HL-60 (cell line): Measurements from ENCODE around the gene PLPPR5.

Experiments
- GABPA ChIP-seq: IDR thresholded peaks from 2 replicates; pipeline ENCODE4 v1.6.1; 2012; ENCODE audit warnings: low read depth
- POLR2AphosphoS5 ChIP-seq: IDR thresholded peaks from 2 replicates; pipeline ENCODE4 v1.6.1; 2012; ENCODE audit warnings: low read depth
- REST ChIP-seq: IDR thresholded peaks from 2 replicates; pipeline ENCODE4 v1.6.1; 2012; ENCODE audit warnings: low read depth; ENCODE audit not compliant: insufficient replicate concordance
- TF ChIP-seq, protein P1 (sequence below): IDR thresholded peaks from one replicate; pipeline ENCODE4 v1.5.1; 2011; ENCODE audit warnings: low read length, control low read depth, inconsistent platforms; ENCODE audit not compliant: insufficient read depth

GRCh38 chr1:98924977-98925376, 79.7 kb downstream of the PLPPR5 start:
- TF ChIP-seq, protein P1, sequence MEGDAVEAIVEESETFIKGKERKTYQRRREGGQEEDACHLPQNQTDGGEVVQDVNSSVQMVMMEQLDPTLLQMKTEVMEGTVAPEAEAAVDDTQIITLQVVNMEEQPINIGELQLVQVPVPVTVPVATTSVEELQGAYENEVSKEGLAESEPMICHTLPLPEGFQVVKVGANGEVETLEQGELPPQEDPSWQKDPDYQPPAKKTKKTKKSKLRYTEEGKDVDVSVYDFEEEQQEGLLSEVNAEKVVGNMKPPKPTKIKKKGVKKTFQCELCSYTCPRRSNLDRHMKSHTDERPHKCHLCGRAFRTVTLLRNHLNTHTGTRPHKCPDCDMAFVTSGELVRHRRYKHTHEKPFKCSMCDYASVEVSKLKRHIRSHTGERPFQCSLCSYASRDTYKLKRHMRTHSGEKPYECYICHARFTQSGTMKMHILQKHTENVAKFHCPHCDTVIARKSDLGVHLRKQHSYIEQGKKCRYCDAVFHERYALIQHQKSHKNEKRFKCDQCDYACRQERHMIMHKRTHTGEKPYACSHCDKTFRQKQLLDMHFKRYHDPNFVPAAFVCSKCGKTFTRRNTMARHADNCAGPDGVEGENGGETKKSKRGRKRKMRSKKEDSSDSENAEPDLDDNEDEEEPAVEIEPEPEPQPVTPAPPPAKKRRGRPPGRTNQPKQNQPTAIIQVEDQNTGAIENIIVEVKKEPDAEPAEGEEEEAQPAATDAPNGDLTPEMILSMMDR: no peak
- TF ChIP-seq POLR2AphosphoS5 (no peak), GABPA (no peak), REST (no peak)
